Measurements from ENCODE around the gene RPL27A.

DNA sequence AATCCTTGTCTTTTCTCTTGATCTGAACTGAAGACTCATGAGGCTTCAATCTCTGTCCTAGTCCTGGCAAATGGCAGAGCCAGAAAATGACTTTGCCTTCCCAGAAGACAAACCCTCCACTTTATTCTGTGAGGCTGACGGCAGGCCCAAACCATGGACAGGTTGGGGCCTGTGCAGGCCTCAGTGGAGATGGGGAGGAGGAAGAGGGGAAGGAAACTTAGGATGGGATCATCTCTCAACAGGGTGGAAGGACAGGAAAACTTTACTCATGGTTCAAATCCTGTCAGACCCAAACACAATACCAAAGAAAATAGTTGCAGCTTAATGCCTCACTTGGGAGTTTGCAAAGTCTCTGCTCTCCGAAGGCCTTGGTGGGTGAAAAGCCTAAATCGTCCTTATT is 9.8 kb downstream of the RPL27A start:
- TF ChIP-seq CTCF (conservative IDR thresholded peaks at IDR 0.05 in 1 of 2, IDR thresholded peaks at IDR 0.05 in 1 of 2; ENCODE audit: low read depth in 1 of 2, low read length in 2 of 2) (no peak), EZH2 (IDR thresholded peaks at IDR 0.05; ENCODE audit: low read length, missing control alignments) (no peak)

Measured in fibroblast of lung (primary cell).